NCI-H128 (cell line): ENCODE results near the gene MIPEP.

ENCODE experiments used
- DNase-seq: peaks from one replicate; lab custom pipeline; 2025; ENCODE audit not compliant: unreplicated experiment; lab: John Stamatoyannopoulos, UW

Gene MIPEP

GRCh38 chr13:23722726-23723453, 166.3 kb downstream of the MIPEP start:
- DNase-seq = no peak

DNA sequence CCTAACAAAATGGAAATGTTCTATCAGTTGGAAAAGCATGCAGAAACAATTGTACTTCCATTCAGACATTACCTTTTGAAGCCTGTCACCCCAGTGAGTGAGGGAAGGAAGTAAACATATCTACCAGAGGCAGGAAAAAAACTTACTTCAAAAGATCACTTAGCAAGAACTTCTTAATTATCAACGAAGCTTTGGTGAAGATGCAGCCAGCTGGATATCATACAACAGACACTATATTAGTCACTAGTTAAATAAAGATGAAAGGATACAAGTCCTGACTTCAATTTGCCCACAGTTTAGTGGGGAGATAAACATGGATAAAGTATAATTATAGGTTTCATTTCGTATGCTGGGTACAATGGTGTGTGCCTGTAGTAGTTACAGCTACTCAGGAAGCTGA, 170.2 kb downstream of the MIPEP start:
- no peak for DNase-seq

- DNase-seq = no peak
Observed at GRCh38 chr13:23716401-23716800, 172.8 kb downstream of the MIPEP start.

GRCh38 chr13:23715762-23716235, 173.4 kb downstream of the MIPEP start:
- no peak for DNase-seq

DNA sequence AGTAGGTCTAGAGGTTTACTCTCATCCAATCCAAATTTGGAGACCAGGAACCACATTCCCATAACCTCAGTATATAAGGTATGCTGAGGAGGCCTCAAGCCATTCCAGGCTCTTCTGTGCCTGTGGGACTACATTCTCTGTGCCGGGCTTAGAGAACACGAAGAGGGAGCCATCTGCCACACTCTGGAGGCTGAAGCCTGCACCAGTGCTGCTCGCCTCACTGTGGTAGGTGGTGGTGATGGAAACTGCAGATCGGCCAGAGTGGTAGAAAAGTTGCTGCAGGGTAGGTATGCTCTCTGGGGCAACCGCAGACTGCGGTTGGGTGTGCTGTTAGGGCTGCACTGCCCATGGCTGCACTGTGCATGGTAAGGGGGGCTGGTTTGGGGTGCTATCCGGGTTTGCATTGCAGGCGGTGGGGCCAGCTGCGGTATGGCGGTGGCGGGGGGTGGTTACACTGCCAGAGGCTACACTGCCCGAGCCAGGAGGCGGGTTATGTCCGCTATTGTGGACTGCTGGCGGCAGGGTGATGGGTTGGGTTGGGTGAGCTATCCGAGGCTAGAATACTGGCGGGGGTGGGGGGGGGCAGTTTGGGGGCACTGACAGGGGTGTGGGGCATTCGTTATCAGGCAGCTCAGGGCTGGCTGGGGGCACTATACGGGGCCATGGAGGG, 174.0 kb downstream of the MIPEP start:
- DNase-seq = no peak

DNA sequence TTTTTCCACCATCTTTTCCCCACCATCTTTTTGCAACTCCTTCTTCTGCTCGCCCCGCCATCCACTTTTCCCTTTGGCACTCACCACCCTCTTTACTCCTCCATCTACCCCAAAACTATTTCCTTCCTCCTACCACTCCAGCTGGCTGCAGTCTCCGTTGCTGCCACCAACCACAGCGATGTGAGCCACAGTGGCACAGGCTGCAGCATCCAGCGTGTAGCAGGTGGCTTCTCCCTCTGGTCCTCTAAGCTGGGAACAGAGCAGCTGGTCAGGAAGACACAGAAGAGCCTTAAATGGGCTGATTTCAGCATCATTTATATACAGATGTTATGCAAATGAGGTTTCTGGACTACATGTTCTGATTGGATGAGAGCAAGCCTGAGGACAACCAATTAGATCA, 174.5 kb downstream of the MIPEP start:
- no peak for DNase-seq

- no peak for DNase-seq
Observed at GRCh38 chr13:23711355-23711754, 177.8 kb downstream of the MIPEP start.

- DNase-seq = no peak
Observed at GRCh38 chr13:23710366-23710765, 178.8 kb downstream of the MIPEP start.

GRCh38 chr13:23709536-23709935, 179.7 kb downstream of the MIPEP start:
- DNase-seq = no peak

GRCh38 chr13:23707674-23708073, 181.5 kb downstream of the MIPEP start:
- DNase-seq = no peak

- no peak for DNase-seq
Observed at GRCh38 chr13:23705583-23705982, 183.6 kb downstream of the MIPEP start.

DNA sequence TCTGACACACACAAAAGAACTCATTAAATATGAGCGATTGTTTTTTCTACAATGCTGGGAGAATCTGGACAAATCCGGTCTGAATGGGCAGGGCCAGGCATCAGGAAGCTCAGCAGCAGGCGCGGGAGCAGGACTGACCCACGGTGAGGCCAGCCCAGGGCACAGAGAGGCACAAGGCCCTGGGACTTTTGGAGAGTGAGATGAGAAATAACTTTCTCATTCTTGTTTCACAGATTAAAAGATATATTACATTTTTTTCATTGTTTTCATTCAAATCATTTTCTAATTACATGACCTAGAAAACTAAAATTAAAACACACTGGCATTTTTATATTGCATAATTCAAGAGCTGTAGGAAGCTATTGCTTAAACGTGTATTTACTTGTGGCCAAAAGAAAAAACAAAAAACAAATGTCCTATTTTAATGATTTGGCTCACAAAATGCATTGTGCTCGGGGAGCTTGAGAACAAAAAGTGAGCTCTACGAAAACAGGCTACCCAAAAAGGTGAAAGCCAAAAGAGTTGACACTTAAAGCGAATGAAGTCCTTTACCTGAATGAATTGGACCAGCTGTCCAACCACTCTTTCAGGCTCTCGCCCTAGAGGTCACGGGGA, 185.8 kb downstream of the MIPEP start:
- DNase-seq = no peak

GRCh38 chr13:23701636-23702035, 187.6 kb downstream of the MIPEP start:
- DNase-seq = no peak

GRCh38 chr13:23701186-23701585, 188.0 kb downstream of the MIPEP start:
- no peak for DNase-seq

- no peak for DNase-seq
Observed at GRCh38 chr13:23699271-23699670, 189.9 kb downstream of the MIPEP start.

- DNase-seq = no peak
Observed at GRCh38 chr13:23697772-23698313, 191.4 kb downstream of the MIPEP start.

DNA sequence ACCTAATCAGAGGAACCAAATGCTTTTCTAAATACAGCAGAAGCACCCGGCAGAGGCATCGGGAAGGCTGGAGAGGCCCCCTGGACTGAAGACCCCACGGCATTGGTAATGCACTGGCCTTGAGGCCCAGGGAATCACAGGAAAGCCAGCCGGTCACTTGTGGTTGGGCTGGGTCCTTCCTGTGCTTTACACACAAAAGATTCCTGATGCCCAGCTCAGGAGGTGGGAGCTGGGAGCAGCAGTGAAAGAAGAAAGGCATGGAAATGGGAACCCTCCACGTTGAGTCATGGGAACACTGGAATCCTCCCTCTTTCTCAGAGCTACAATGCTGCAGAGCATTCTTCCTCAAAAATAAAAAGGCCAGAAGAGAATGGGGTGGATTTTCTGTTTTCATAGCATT, 192.6 kb downstream of the MIPEP start:
- DNase-seq = no peak

GRCh38 chr13:23695711-23696464, 193.3 kb downstream of the MIPEP start:
- DNase-seq = no peak

- DNase-seq = no peak
Observed at GRCh38 chr13:23695196-23695595, 194.0 kb downstream of the MIPEP start.

DNA sequence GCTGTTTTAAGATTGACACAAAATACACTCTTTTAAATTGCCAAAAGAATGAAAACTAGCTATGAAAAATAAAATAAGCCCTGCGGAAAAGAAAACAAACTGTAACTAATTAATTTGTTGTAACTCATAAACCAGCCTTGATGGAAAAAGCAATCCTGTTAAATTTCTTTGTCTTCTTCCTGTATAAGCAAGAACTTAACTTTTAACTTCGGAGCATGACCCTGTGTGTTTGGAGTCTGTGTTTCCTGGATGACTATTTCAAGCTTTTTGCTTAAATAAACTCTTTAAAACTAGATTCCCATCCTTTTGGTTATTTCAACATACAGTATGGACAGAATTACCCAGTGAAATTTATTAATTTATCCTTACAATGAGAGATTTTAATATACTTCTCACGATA, 196.4 kb downstream of the MIPEP start:
- DNase-seq = no peak

- DNase-seq = no peak
Observed at GRCh38 chr13:23690668-23691067, 198.5 kb downstream of the MIPEP start.
